K562 (cell line): ENCODE measurements around the gene SIGLEC6. TPM values are rescaled to one million over a fixed set of nuclear protein-coding genes. Genes with fewer than 3 reads are reported as not detected.
A peak's percentile ranks its signal among the peaks of the same experiment; 100 is the strongest.

Experiments used
- MITF ChIP-seq: IDR thresholded peaks from 2 replicates; pipeline ENCODE4 v1.6.1; 2014; ENCODE audit warnings: antibody characterized with exemption
- POLR2G ChIP-seq: fragments of 200-400 bp; formaldehyde crosslinking; IDR thresholded peaks from 2 replicates; pipeline ENCODE4 v1.6.1; 2017; ENCODE audit warnings: low read depth, mild to moderate bottlenecking, antibody characterized with exemption, low read length, moderate library complexity
- RNF219 ChIP-seq: fragments of 250-450 bp; sonication (Bioruptor Pico); IDR thresholded peaks from 2 replicates; pipeline ENCODE4 v1.5.0; 2022; ENCODE audit warnings: mild to moderate bottlenecking
- ZNF263 ChIP-seq: sonication (generic); formaldehyde crosslinking; IDR thresholded peaks from 2 replicates; pipeline ENCODE4 v1.8.0; 2022; ENCODE audit warnings: mild to moderate bottlenecking, missing genetic modification reagents, borderline replicate concordance
- polyA plus RNA-seq, 8 experiments: library from polyadenylated mRNA; depleted of rRNA in 4 of 8; stranded (reverse) in 5 of 8; unstranded in 3 of 8; fragments of >200 nt; fragmentation: Nextera tagmentation in 2 of 8; fragmentation: Illumina TruSeq in 1 of 8; extraction: Ambion mirVana in 2 of 8; extraction: Trizol in 1 of 8; gene quantifications; 2 replicates each; pipeline versions ENCODE4 v1.2.1 to v1.2.3, GENCODE V29; 2011 to 2014; ENCODE audit warnings: inconsistent platforms in 1 of 8, missing spikeins in 1 of 8
- total RNA-seq, 7 experiments: library from RNA; depleted of rRNA in 6 of 7; stranded (reverse); fragments of >200 nt in 6 of 7; fragmentation: Illumina TruSeq in 2 of 7; extraction: Trizol in 2 of 7; gene quantifications; 2 replicates each; pipeline versions ENCODE4 v1.2.1 to v1.2.3, GENCODE V29; 2011 to 2021; ENCODE audit warnings: low replicate concordance in 1 of 7
- TF ChIP-seq, protein P1 (sequence below): IDR thresholded peaks from 2 replicates; pipeline ENCODE4 v1.6.1; 2012; ENCODE audit warnings: low read depth, low read length, improper control_type of control experiment, borderline replicate concordance
- TF ChIP-seq, protein P2 (sequence below), 2 experiments: fragments of 450-650 bp in 1 of 2; sonication (generic) in 1 of 2; formaldehyde crosslinking in 1 of 2; IDR thresholded peaks; 2 replicates each; pipeline versions ENCODE4 v1.7.1 to v1.9.0; 2016 to 2022; ENCODE audit warnings: inconsistent platforms in 1 of 2, mild to moderate bottlenecking in 1 of 2, missing genetic modification reagents in 1 of 2

SIGLEC6 gene
- total and polyA plus RNA-seq, 9 of the 15 experiments (the other 6 are each of a cell fraction or from before 2014, with no cell fraction given) = 0.03 to 17.5 (median 0.71) TPM

GRCh38 chr19:51467864-51468544 is 63.5 kb downstream of the SIGLEC6 start (continued):
- no peak for TF ChIP-seq MITF
- TF ChIP-seq, protein P1, sequence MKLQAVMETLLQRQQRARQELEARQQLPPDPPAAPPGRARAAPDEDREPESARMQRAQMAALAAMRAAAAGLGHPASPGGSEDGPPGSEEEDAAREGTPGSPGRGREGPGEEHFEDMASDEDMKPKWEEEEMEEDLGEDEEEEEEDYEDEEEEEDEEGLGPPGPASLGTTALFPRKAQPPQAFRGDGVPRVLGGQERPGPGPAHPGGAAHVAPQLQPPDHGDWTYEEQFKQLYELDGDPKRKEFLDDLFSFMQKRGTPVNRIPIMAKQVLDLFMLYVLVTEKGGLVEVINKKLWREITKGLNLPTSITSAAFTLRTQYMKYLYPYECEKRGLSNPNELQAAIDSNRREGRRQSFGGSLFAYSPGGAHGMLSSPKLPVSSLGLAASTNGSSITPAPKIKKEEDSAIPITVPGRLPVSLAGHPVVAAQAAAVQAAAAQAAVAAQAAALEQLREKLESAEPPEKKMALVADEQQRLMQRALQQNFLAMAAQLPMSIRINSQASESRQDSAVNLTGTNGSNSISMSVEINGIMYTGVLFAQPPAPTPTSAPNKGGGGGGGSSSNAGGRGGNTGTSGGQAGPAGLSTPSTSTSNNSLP = peak; percentile 41; the same call in 1 of the 2 replicates
- TF ChIP-seq POLR2G = peak; percentile 43; the same call in 1 of the 2 replicates
- no peak for TF ChIP-seq RNF219 (CRISPR knock-in tag)
- TF ChIP-seq, protein P2, sequence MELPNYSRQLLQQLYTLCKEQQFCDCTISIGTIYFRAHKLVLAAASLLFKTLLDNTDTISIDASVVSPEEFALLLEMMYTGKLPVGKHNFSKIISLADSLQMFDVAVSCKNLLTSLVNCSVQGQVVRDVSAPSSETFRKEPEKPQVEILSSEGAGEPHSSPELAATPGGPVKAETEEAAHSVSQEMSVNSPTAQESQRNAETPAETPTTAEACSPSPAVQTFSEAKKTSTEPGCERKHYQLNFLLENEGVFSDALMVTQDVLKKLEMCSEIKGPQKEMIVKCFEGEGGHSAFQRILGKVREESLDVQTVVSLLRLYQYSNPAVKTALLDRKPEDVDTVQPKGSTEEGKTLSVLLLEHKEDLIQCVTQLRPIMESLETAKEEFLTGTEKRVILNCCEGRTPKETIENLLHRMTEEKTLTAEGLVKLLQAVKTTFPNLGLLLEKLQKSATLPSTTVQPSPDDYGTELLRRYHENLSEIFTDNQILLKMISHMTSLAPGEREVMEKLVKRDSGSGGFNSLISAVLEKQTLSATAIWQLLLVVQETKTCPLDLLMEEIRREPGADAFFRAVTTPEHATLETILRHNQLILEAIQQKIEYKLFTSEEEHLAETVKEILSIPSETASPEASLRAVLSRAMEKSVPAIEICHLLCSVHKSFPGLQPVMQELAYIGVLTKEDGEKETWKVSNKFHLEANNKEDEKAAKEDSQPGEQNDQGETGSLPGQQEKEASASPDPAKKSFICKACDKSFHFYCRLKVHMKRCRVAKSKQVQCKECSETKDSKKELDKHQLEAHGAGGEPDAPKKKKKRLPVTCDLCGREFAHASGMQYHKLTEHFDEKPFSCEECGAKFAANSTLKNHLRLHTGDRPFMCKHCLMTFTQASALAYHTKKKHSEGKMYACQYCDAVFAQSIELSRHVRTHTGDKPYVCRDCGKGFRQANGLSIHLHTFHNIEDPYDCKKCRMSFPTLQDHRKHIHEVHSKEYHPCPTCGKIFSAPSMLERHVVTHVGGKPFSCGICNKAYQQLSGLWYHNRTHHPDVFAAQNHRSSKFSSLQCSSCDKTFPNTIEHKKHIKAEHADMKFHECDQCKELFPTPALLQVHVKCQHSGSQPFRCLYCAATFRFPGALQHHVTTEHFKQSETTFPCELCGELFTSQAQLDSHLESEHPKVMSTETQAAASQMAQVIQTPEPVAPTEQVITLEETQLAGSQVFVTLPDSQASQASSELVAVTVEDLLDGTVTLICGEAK (IDR thresholded peaks at IDR 0.05) = peak; percentile 90
- TF ChIP-seq, protein P2 (CRISPR knock-in tag; IDR thresholded peaks at IDR 0.05) = no peak
- TF ChIP-seq ZNF263 (CRISPR knock-in tag) = peak; percentile 86
